ENCODE results near the gene ATF6.

GRCh38 chr1:161900160-161900559 lies 134.0 kb downstream of the ATF6 start:
- TF ChIP-seq, protein P1, sequence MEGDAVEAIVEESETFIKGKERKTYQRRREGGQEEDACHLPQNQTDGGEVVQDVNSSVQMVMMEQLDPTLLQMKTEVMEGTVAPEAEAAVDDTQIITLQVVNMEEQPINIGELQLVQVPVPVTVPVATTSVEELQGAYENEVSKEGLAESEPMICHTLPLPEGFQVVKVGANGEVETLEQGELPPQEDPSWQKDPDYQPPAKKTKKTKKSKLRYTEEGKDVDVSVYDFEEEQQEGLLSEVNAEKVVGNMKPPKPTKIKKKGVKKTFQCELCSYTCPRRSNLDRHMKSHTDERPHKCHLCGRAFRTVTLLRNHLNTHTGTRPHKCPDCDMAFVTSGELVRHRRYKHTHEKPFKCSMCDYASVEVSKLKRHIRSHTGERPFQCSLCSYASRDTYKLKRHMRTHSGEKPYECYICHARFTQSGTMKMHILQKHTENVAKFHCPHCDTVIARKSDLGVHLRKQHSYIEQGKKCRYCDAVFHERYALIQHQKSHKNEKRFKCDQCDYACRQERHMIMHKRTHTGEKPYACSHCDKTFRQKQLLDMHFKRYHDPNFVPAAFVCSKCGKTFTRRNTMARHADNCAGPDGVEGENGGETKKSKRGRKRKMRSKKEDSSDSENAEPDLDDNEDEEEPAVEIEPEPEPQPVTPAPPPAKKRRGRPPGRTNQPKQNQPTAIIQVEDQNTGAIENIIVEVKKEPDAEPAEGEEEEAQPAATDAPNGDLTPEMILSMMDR (conservative IDR thresholded peaks at IDR 0.05; ENCODE audit: low read length) = no peak
- no peak for TF ChIP-seq EZH2phosphoT487 (IDR thresholded peaks at IDR 0.05; ENCODE audit: borderline replicate concordance, low read depth, low read length)
